ENCODE results near the gene HOXB7. TPM values are rescaled to one million over a fixed set of nuclear protein-coding genes. Genes with fewer than 3 reads are reported as not detected.

The HOXB7 gene
- total RNA-seq, 1 experiment from 2014 or later = not detected

DNA sequence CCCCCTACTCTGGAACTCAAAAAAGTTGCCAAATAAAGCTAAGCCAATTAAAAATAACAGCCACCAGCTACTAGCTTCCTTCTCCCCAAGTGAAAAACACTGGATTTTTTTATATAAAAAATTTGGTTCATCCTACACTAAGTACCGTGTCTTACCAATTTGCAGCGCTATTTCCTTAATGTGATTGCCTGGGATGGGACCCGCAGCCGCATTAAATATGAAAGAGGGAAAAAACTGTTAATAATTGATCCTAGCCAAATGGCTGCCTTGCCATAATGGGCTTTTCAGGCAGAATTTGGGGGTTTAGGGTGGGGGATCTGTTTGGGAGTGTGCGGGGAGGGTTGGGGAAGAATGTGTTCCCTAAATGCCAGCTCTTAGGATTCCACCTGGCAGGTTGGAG, 13.3 kb upstream of the HOXB7 start:
- Histone ChIP-seq H4K5ac (ENCODE audit: insufficient read length, low read depth, low read length) (no peak overlapping the region), H3K14ac (ENCODE audit: insufficient read depth, low read length) (no peak overlapping the region), H3K27ac (ENCODE audit: insufficient read length, low read depth, low read length) (no peak overlapping the region), H3K9me3 (ENCODE audit: control insufficient read depth, low read depth, low read length) (no peaks in the 10 kb centered on the region), H2BK12ac (ENCODE audit: insufficient read length, low read depth, low read length) (no peak overlapping the region), H4K91ac (ENCODE audit: insufficient read length, low read depth, low read length) (no peak overlapping the region), H3T11ph (ENCODE audit: low read length) (no peak overlapping the region), H2BK20ac (ENCODE audit: low read depth, low read length, poor library complexity, severe bottlenecking) (no peak overlapping the region), H2BK5ac (ENCODE audit: insufficient read length, low read length) (no peak overlapping the region), H3K23me2 (ENCODE audit: insufficient read length, low read depth, low read length, poor library complexity, severe bottlenecking) (peaks cover 5% of the 10 kb centered on the region), H3K4me2 (ENCODE audit: insufficient read depth, insufficient read length, low read length) (no peak overlapping the region), H3K79me2 (ENCODE audit: insufficient read depth, low read length) (no peaks in the 10 kb centered on the region), H3K23ac (ENCODE audit: insufficient read length, low read depth, low read length) (no peak overlapping the region), H2AFZ (ENCODE audit: low read length) (no peak overlapping the region), H3K27me3 (ENCODE audit: insufficient read depth, low read length) (peaks cover 99% of the 10 kb centered on the region), H2BK15ac (ENCODE audit: low read depth, low read length) (no peak overlapping the region), H2AK5ac (ENCODE audit: insufficient read length, low read length) (no peak overlapping the region), H3K9ac (ENCODE audit: extremely low read depth, insufficient read length, low read length) (no peak overlapping the region), H3K4me1 (ENCODE audit: insufficient read depth, low read length) (no peaks in the 10 kb centered on the region; the same call in 1 of the 2 replicates), H4K20me1 (ENCODE audit: control insufficient read depth, insufficient read depth, insufficient read length) (no peaks in the 10 kb centered on the region), H3K56ac (ENCODE audit: insufficient read length, low read depth, low read length) (no peak overlapping the region), H2BK120ac (ENCODE audit: low read depth, low read length, poor library complexity, severe bottlenecking) (no peak overlapping the region), H4K8ac (replicated peaks; ENCODE audit: insufficient read length, low read depth, low read length) (no peak overlapping the region), H3K18ac (ENCODE audit: insufficient read length, low read depth, low read length) (no peak overlapping the region), H3K79me1 (ENCODE audit: insufficient read depth, low read depth, low read length, poor library complexity, severe bottlenecking) (no peaks in the 10 kb centered on the region), H3K4ac (ENCODE audit: low read depth, low read length) (no peak overlapping the region)
- DNase-seq = no peak
- H3K4me1 Mint-ChIP-seq = peaks cover 7 to 17% of the 10 kb centered on the region in 2 experiments
- peaks cover 0 to 2% (median 0%) of the 10 kb centered on the region in 3 experiments; a peak in 1 of 7 replicates for H3K36me3 Mint-ChIP-seq (ENCODE audit: insufficient read depth in 1 of 3, low read depth in 3 of 3)
- no peak overlapping the region for H3K4me3 Mint-ChIP-seq
- TF ChIP-seq, protein P1, sequence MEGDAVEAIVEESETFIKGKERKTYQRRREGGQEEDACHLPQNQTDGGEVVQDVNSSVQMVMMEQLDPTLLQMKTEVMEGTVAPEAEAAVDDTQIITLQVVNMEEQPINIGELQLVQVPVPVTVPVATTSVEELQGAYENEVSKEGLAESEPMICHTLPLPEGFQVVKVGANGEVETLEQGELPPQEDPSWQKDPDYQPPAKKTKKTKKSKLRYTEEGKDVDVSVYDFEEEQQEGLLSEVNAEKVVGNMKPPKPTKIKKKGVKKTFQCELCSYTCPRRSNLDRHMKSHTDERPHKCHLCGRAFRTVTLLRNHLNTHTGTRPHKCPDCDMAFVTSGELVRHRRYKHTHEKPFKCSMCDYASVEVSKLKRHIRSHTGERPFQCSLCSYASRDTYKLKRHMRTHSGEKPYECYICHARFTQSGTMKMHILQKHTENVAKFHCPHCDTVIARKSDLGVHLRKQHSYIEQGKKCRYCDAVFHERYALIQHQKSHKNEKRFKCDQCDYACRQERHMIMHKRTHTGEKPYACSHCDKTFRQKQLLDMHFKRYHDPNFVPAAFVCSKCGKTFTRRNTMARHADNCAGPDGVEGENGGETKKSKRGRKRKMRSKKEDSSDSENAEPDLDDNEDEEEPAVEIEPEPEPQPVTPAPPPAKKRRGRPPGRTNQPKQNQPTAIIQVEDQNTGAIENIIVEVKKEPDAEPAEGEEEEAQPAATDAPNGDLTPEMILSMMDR (conservative IDR thresholded peaks at IDR 0.05) = no peak
- H3K27ac Mint-ChIP-seq = no peak overlapping the region
- peaks cover 100% of the 10 kb centered on the region for H3K27me3 Mint-ChIP-seq (ENCODE audit: low read depth)
- WGBS (ENCODE audit: extremely low coverage, insufficient read length, low lambda C conversion rate) = no CpG with 5 or more reads among the region's 5 CpGs
- H3K9me3 Mint-ChIP-seq = peaks cover 3 to 14% of the 10 kb centered on the region in 2 experiments; a peak in 2 of 5 replicates

Measured in H9 (cell line).